GOT3 (cell line): ENCODE results near the gene ARHGEF7.
"Not testable (repeated sequence)": the region's sequence is repeated elsewhere in the genome, so short reads cannot be mapped to it uniquely, and the experiment has no call there.

Source experiments
- DNase-seq: peaks from one replicate; lab custom pipeline; 2025; ENCODE audit warnings: mixed read lengths; lab: John Stamatoyannopoulos, UW

Gene ARHGEF7

GRCh38 chr13:111115061-111115964, at the start of gene ARHGEF7:
TSS of gene ARHGEF7 (plus strand) at chr13:111115310. CDS start at chr13:111115527, 217 bp downstream.
- DNase-seq = no peak

GRCh38 chr13:111065698-111066097, 49.4 kb upstream of the ARHGEF7 start:
- no peak for DNase-seq

- no peak for DNase-seq
Observed at GRCh38 chr13:111066544-111066943, 48.6 kb upstream of the ARHGEF7 start.

GRCh38 chr13:111068009-111068350, 47.1 kb upstream of the ARHGEF7 start:
- no peak for DNase-seq

DNA sequence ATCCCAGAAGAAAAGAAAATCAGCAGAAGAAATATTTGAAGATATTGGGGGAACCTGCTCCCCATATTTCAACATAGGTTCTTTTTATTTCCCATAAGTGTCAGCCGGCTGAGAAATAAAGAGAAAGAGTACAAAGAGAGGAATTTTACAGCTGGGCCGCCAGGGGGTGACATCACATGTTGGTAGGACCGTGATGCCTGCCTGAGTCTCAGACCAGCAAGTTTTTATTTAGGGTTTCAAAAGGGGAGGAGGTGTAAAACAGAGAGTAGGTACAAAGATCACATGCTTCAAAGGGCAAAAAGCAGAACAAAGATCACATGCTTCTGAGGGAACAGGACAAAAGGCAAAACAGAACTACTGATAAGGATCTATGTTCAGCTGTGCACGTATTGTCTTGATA, 44.0 kb upstream of the ARHGEF7 start:
- not testable (repeated sequence) for DNase-seq

DNA sequence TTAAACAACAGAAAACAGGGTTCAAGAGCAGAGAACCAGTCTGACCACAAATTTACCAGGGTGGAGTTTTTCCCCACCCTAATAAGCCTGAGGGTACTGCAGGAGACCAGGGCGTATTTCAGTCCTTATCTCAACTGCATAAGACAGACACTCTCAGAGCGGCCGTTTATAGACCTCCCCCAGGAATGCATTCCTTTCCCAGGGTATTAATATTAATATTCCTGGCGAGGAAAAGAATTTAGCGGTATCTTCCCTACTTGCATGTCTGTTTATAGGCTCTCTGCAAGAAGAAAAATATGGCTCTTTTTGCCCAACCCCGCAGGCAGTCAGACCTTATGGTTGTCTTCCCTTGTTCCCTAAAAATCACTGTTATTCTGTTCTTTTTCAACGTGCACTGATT, 43.6 kb upstream of the ARHGEF7 start:
- not testable (repeated sequence) for DNase-seq

DNA sequence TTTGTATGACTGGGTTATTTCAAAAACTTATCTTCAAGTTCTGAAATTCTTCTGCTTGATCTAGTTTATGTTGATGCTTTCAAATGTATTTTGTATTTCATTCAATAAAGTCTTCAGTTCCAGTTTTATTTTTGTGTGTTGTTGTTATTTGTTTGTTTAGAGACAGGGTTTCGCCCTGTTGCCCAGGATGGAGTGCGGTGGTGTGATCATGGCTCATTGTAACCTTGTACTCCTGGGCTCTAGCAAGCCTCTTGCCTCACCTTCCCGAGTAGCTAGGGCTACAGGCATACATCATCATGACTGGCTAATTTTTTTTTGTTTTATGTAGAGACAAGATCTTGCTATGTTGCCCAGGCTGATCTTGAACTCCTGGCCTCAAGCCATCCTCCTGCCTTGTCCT, 40.3 kb upstream of the ARHGEF7 start:
- DNase-seq = no peak

DNA sequence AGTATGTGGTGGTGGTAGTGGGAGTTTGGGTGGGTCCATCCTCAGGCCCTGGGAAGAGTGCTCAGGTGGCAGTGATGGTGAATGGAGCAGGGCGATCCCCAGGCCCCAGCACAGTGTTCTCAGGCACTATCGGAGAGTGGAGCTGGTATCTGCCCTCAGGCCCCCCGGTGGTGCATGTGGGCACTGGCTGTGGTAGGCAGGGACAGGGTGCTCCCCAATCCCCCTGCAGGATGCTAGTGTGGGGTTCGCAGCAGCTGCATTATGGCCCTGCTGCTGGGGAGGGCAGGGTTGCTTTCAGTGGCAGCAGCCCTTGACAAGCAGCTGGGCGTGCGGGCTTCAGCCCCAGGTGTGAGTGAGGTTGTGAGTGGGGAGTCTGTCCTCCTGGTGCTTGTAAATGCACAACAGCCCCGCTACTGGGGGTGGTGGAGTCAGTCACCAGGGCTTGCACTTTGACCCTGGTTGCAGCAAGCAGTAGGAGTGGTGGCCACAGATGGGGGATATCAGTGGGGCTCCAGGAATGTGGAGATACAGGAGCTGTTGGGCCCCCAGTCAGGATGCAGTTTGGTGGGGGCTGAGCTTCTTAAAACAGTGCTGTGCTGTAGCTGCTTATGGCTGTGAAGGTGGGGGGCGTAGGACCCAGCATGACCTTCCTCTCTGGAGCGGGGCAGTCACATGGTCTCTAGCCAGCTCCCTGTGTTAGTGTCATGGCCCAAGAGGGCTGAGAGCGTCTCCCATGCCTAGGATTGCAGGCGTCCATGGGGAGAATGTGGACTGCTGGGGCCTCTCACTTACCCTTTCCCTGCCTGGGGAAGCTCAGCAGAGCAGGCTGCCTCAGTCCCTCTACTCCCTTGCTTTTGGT, 38.7 kb upstream of the ARHGEF7 start:
- DNase-seq = no peak

DNA sequence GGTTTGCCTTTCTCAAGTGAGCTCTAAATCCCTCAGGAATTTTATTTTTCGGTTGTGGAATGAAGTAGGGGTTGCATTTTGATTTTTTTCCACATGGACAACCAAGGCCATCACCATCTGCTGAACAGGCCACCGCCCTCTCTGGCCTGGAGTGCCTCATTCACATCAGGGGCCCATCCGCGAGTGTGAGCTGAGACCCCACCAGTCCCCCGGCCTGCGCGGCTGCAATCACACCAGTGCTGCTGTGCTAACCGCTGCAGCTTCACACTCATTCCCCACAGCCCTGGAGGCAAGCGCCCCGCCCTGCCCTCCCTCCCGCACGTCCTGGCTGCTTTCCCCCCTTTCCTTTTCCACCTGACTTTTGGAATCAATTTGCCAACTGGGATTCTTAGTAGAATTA, 35.7 kb upstream of the ARHGEF7 start:
- DNase-seq = no peak

- no peak for DNase-seq
Observed at GRCh38 chr13:111080642-111081041, 34.5 kb upstream of the ARHGEF7 start.

- no peak for DNase-seq
Observed at GRCh38 chr13:111082240-111082639, 32.9 kb upstream of the ARHGEF7 start.

DNA sequence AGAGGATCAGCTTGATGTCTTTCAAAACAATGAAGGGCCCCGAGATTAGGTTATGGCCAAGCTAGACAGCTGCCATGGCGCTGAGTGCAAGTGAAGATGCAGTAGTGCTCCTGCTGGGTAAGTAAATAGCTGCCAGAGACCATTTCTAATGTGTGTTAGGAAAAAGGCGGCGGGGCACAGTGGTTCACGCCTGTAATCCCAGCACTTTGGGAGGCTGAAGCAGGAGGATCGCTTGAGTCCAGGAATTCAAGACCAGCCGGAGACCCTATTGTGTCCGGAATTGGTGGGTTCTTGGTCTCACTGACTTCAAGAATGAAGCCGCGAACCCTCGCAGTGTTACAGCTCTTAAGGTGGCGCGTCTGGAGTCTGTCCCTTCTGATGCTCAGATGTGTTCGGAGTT, 32.3 kb upstream of the ARHGEF7 start:
- not testable (repeated sequence) for DNase-seq

GRCh38 chr13:111083693-111084092, 31.4 kb upstream of the ARHGEF7 start:
- not testable (repeated sequence) for DNase-seq

DNA sequence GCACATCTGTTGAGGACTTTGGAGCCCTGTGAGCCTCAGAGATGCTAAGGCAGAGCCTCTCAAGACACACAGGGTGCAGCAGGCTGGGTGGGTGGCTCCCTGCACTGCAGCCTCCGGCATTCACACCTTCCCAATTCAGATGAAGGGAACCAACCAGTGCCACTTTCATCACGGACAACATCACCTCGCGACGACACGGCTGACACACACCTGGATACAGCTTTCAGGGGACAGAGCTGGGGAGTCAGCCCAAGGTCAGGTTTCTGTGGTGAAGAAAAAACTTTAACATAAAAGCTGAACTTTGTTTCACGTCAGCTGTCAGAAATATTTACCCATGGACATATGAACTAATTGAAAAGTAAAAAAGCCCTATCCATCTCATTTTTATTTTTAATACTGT, 24.9 kb upstream of the ARHGEF7 start:
- no peak for DNase-seq

DNA sequence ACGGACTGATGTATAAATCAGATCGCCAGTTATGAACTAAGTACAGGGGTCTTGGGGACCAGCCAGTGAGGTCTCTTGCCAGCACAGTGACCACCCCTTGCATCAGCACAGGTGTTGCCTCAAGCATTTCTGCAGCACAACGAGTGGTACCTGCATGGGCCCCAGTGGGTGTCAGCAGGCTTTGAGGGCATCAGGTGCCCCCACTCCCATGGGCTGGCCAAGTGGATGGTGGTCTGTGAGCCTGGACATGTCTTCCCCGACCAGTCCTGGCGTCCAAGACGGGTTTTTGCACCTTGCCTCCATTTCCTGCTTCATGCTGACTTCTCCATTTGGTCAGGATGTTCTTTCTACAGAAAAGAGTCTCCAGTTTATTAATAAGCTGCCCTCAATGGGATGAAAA, 22.4 kb upstream of the ARHGEF7 start:
- no peak for DNase-seq

- no peak for DNase-seq
Observed at GRCh38 chr13:111093136-111093535, 22.0 kb upstream of the ARHGEF7 start.

DNA sequence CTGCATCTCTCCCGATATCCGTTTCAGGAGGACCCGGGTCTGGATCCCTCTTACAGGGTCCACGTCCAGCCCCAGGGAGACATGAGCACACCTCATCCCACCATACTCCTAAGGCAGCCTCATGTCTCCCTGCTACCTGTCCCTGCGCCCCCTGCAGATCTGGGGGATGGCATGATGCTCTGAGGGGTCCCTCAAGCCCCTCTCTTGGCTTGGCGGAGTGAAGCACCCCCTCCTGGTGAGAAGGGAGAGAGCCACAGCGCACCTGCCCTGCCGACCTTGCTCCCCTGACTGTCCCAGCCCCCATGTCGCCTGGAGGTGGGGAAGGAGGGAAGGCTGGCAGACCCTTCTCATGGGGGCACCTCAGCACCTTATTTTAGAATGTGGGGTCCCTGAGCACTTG, 21.5 kb upstream of the ARHGEF7 start:
- DNase-seq = no peak

DNA sequence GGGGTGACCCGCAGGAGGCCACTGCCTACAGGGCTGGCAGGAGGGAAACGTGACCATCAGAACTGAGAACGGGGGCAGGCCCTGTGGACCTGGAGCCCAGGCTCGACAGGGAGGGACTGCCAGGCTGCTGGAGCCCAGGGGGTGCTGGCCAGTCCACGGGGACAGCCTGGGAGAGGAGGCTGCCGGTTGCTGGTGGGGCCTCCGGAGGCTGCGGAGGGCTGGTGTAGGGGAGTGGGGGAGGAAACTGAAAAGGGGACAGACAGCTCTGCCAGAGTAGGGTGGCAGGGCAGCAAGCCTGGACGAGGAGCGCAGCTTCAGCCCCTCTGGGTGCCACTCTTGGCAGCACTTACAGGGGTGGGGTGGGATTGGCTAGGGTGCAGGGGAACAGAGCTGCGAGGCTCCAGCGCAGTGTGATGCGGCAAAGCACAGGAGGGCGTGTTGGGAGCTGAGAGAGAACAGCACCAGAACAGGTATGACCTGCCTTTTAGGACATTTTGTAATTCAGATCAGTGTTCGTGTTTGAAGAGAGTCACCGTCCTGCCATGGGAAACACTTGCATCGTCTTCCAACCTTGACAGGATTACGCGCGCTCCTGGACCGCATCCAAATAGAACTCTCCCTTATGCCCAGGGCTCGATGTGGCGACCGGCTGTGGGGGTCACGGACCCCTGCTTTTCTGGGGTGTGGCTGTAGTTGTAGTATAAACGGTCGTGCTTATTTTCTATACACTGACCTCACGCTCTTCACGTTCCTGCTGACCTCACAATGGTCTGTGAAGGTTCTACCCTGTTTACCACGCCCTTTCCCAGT, 19.9 kb upstream of the ARHGEF7 start:
- DNase-seq = no peak

- no peak for DNase-seq
Observed at GRCh38 chr13:111095911-111096501, 19.1 kb upstream of the ARHGEF7 start.

DNA sequence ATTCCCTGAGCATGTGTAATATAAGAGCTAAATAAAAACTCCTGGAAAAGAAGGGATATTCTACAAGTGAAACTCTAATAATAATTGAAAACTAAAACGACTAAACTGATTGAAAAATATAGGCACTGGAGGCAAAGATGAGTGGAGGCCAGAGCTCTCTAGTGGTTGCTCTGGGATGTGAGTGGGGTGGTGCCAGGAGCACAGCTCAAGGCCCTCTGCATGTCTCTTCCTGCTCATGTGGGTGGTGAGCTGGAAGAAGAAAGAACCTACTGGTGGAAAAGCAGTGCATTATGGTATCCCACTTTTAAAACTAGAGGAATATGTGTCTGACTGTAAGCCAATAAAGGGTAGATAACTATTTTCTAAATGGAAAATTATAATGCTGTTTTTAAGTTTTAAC, 15.8 kb upstream of the ARHGEF7 start:
- DNase-seq = no peak

DNA sequence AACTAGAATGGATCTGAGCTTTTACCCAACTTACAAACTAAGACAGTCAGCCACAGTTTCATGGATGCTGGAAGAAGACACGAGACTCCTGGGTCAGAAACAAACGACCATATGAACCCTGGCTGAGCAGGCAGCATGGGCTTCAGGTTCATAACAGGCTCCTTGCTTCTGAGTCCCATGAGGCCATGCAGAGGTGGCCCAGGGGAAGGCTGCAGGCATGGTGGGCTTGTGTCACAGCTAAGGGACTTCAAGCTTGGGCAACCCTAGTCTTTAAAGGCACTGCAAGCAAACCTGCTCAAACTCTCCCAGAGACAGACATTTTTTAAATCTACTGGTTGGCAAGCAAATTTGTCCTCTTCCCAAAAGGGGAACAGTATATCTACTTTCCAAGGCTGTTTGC, 5.1 kb upstream of the ARHGEF7 start:
- no peak for DNase-seq
